Caco-2 (cell line): ENCODE measurements around the gene NIPSNAP2. TPM values are rescaled to one million over a fixed set of nuclear protein-coding genes. Genes with fewer than 3 reads are reported as not detected.

Experiments
- BruUV-seq: library from RNA; stranded (reverse); fragments of 400-500 nt; replicated peaks from 2 replicates; lab custom pipeline; 2021; lab: Mats Ljungman, UMichigan
- CTCF ChIA-PET: fragments of 300-600 bp; sonication (Branson Sonifier 250); formaldehyde crosslinking; loops from one replicate; lab custom pipeline; 2022; ENCODE audit warnings: antibody characterized with exemption; lab: Charles Lee
- POLR2A ChIA-PET: fragments of 300-600 bp; sonication (Branson Sonifier 250); formaldehyde crosslinking; loops from one replicate; lab custom pipeline; 2022; ENCODE audit warnings: antibody characterized with exemption; lab: Charles Lee
- DNase-seq, 2 experiments: peaks; one replicate each; pipeline versions ENCODE4 v3.0.0 to v3.0.0-alpha.2; 2020 to 2022
- H3K27me3 ChIP-seq: replicated peaks from 2 replicates; pipeline ENCODE4 v1.6.0; 2011; ENCODE audit warnings: low read length; ENCODE audit not compliant: control insufficient read depth, insufficient read depth
- H3K36me3 ChIP-seq: 2 replicates; pipeline ENCODE4 v1.5.1; 2011; ENCODE audit warnings: low read length; ENCODE audit not compliant: control insufficient read depth, insufficient read depth
- H3K4me1 ChIP-seq: fragments of 250-450 bp; sonication (Bioruptor Pico); 2 replicates; pipeline ENCODE4 v1.5.1; 2020; ENCODE audit warnings: mild to moderate bottlenecking
- H3K4me3 ChIP-seq: 2 replicates; pipeline ENCODE4 v1.5.1; 2011; ENCODE audit warnings: low read depth, mild to moderate bottlenecking, control low read depth, low read length
- H3K9me3 ChIP-seq: fragments of 250-450 bp; sonication (Bioruptor Pico); 2 replicates; pipeline ENCODE4 v1.5.1; 2020; ENCODE audit warnings: mild to moderate bottlenecking, moderate library complexity
- H3K27ac Mint-ChIP-seq: one replicate; pipeline ENCODE4 v1.8.0; 2022; ENCODE audit warnings: mixed read lengths; ENCODE audit not compliant: unreplicated experiment
- H3K27me3 Mint-ChIP-seq: one replicate; pipeline ENCODE4 v1.8.0; 2022; ENCODE audit warnings: mixed read lengths; ENCODE audit not compliant: insufficient read depth, unreplicated experiment
- H3K36me3 Mint-ChIP-seq: one replicate; pipeline ENCODE4 v1.8.0; 2022; ENCODE audit warnings: mild to moderate bottlenecking, mixed read lengths; ENCODE audit not compliant: insufficient read depth, unreplicated experiment
- H3K4me1 Mint-ChIP-seq: one replicate; pipeline ENCODE4 v1.8.0; 2022; ENCODE audit warnings: low read depth, mixed read lengths; ENCODE audit not compliant: unreplicated experiment
- H3K4me3 Mint-ChIP-seq: one replicate; pipeline ENCODE4 v1.8.0; 2022; ENCODE audit warnings: mild to moderate bottlenecking, moderate library complexity, mixed read lengths; ENCODE audit not compliant: unreplicated experiment
- H3K9me3 Mint-ChIP-seq: one replicate; pipeline ENCODE4 v1.8.0; 2022; ENCODE audit warnings: mixed read lengths; ENCODE audit not compliant: unreplicated experiment
- CTCF ChIP-seq, 2 experiments: fragments of 200-600 bp in 1 of 2; IDR thresholded peaks; 1 replicate in 1 of 2; 2 replicates in 1 of 2; pipeline versions ENCODE4 v1.5.1 to v1.8.0; 2011 to 2022; ENCODE audit warnings: antibody characterized with exemption in 1 of 2, control low read depth in 1 of 2, inconsistent platforms in 1 of 2, low read depth in 1 of 2, low read length in 1 of 2, mild to moderate bottlenecking in 1 of 2, moderate library complexity in 1 of 2; ENCODE audit not compliant: insufficient read depth in 1 of 2, severe bottlenecking in 1 of 2, unreplicated experiment in 1 of 2
- intact Hi-C: fragments of 100-400 bp; cut with micrococcal nuclease; formaldehyde crosslinking; loops from one replicate; pipeline ENCODE4 v1.10.0; 2022; ENCODE audit not compliant: unreplicated experiment
- total RNA-seq: library from RNA; stranded (reverse); gene quantifications from 2 replicates; pipeline ENCODE4 v1.2.3, GENCODE V29; 2022

NIPSNAP2 gene
- total RNA-seq, 1 experiment from 2014 or later, result 63.4 TPM

GRCh38 chr7:55953707-55954475 is 10.5 kb upstream of the NIPSNAP2 start:
- no TSS peak for BruUV-seq
- no peaks in the 10 kb centered on the region; the same call in 1 of the 2 replicates for H3K36me3 ChIP-seq
- Mint-ChIP-seq H3K36me3 (peaks cover 34% of the 10 kb centered on the region), H3K4me3 (no peak overlapping the region), H3K4me1 (no peaks in the 10 kb centered on the region), H3K27me3 (no peaks in the 10 kb centered on the region), H3K9me3 (peaks cover 9% of the 10 kb centered on the region), H3K27ac (no peak overlapping the region)
- intact Hi-C loops, result no loop called here
- H3K4me3 ChIP-seq, result no peak overlapping the region
- H3K27me3 ChIP-seq, result no peaks in the 10 kb centered on the region
- ChIA-PET POLR2A (no interaction called here), CTCF (no interaction called here)
- no peak for TF ChIP-seq CTCF (IDR thresholded peaks at IDR 0.05; ENCODE audit: insufficient read depth in 1 of 2, low read depth in 1 of 2, low read length in 1 of 2, severe bottlenecking in 1 of 2, unreplicated experiment in 1 of 2)
- H3K9me3 ChIP-seq, result no peaks in the 10 kb centered on the region
- no peaks in the 10 kb centered on the region for H3K4me1 ChIP-seq
- no peak for DNase-seq

GRCh38 chr7:55957190-55957589 is 7.2 kb upstream of the NIPSNAP2 start:
- intact Hi-C loops, result no loop called here
- no peaks in the 10 kb centered on the region; the same call in 1 of the 2 replicates for H3K9me3 ChIP-seq
- BruUV-seq, result no TSS peak
- POLR2A ChIA-PET, result no interaction called here
- no peaks in the 10 kb centered on the region for H3K9me3 Mint-ChIP-seq
- H3K27me3 ChIP-seq, result no peaks in the 10 kb centered on the region; the same call in 1 of the 2 replicates
- no peak overlapping the region for H3K27ac Mint-ChIP-seq
- TF ChIP-seq CTCF (IDR thresholded peaks at IDR 0.05; ENCODE audit: insufficient read depth in 1 of 2, low read depth in 1 of 2, low read length in 1 of 2, severe bottlenecking in 1 of 2, unreplicated experiment in 1 of 2), result no peak
- H3K4me1 ChIP-seq, result no peaks in the 10 kb centered on the region
- H3K36me3 Mint-ChIP-seq, result peaks cover 19% of the 10 kb centered on the region
- CTCF ChIA-PET, result no interaction called here
- H3K4me3 Mint-ChIP-seq, result no peak overlapping the region
- no peak overlapping the region for H3K4me3 ChIP-seq
- no peaks in the 10 kb centered on the region for H3K27me3 Mint-ChIP-seq
- H3K4me1 Mint-ChIP-seq, result no peaks in the 10 kb centered on the region
- DNase-seq, result no peak
- no peaks in the 10 kb centered on the region; the same call in 1 of the 2 replicates for H3K36me3 ChIP-seq

- Histone ChIP-seq H3K9me3 (no peaks in the 10 kb centered on the region; the same call in 1 of the 2 replicates), H3K27me3 (no peaks in the 10 kb centered on the region; the same call in 1 of the 2 replicates), H3K4me1 (no peaks in the 10 kb centered on the region), H3K4me3 (no peak overlapping the region), H3K36me3 (peaks cover 1% of the 10 kb centered on the region)
- Mint-ChIP-seq H3K36me3 (peaks cover 1% of the 10 kb centered on the region), H3K4me3 (no peak overlapping the region), H3K27ac (no peak overlapping the region), H3K4me1 (no peaks in the 10 kb centered on the region), H3K9me3 (no peaks in the 10 kb centered on the region), H3K27me3 (peaks cover 4% of the 10 kb centered on the region)
- no peak for TF ChIP-seq CTCF (IDR thresholded peaks at IDR 0.05; ENCODE audit: insufficient read depth in 1 of 2, low read depth in 1 of 2, low read length in 1 of 2, severe bottlenecking in 1 of 2, unreplicated experiment in 1 of 2)
- DNase-seq, result no peak
- ChIA-PET CTCF (no interaction called here), POLR2A (interaction anchor here (0.6 to 0.7 kb wide), 2 partner anchors 10 to 39 kb away, joined by 3 read pairs; no protein-coding TSS in a partner anchor)
- BruUV-seq, result no TSS peak
- intact Hi-C loops, result no loop called here
These were observed 2.4 kb upstream of the NIPSNAP2 start for GRCh38 chr7:55962014-55962413.
